Astrocyte of the hippocampus (primary cell): ENCODE results near the gene ERCC2.
A peak's percentile ranks its signal among the peaks of the same experiment; 100 is the strongest.
"Not testable (repeated sequence)": the region's sequence is repeated elsewhere in the genome, so short reads cannot be mapped to it uniquely, and the experiment has no call there.

Experiments used
- DNase-seq: peaks from one replicate; pipeline ENCODE4 v3.0.0; 2011; ENCODE audit warnings: low read depth, low spot score

ERCC2 gene

GRCh38 chr19:45333609-45334303 lies 36.6 kb downstream of the ERCC2 start:
- DNase-seq: no peak

DNA sequence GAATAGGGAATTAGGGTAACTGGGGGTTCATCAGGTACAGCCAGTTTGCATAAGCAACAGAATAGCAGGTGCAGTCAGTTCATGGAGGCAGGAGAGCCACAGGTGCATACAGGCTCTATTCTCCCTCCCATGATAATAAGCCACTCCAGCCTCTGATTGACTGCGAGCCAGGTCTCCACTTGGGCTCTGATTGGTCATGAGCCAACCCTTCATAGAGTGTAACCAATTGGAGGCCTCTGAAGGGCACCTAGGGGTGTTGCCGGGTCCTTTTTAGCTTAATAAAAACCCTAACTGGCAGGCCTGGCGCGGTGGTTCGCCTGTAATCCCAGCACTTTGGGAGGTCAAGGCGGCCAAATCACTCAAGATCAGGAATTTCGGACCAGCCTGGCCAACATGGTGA lies 39.0 kb downstream of the ERCC2 start:
- DNase-seq: no peak

DNA sequence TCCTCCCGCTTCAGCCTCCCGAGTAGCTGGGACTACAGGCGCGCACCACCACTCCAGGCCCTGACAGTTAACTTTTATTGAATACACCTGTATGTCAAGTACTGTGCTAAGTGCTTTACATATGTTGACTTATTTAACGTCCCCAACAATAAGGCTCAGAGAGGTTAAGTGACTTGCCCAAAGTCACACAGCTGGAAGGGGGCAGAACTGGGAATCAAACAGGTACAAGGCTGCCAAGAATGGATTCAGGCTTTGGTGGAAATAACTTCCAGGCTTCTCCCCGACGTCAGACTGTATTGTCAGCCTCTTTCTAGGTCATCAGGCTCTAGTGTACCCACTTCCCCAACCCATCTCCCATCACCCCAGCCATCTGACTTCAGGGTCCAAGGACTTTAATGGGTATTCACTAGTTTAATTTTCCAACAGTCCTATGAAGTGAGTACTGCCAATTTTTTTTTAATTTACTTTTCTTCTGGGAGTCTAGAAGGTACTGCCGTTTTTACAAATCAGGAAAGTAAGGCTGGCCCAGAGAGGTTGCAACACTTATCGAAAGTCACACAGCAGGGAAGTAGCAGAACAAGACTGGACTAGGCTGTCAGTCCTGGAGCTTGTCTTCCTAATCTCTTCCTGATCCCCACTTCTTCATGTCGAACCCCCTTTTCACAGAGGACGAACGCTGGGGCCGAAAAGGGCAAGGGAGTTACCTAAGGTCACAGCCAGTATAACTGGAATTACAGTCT lies 42.8 kb downstream of the ERCC2 start:
- DNase-seq: no peak

DNA sequence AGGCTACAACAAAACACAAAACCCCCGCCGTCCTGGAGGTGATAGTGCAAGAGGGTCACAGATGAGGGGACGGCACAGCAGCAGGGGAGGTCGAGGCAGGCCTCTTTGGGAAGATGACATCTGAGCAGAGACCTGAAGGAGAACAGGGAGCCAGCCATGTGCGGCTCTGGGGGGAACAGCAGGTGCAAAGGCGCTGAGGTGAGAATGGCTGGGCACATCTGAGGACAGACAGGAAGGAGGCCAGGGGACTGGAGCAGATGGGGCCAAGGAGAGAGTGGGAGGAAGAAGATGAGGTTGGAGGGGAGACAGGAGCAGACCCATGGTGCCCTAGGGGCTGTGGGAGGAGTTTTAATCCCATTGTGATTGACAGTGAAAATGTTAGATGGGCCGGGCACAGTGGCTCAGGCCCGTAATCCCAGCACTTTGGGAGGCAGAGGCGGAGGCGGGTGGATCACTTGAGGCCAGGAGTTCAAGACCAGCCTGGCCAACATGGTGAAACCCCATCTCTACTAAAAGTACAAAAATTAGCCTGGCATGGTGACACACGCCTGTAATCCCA lies 45.9 kb downstream of the ERCC2 start:
- DNase-seq: no peak

DNA sequence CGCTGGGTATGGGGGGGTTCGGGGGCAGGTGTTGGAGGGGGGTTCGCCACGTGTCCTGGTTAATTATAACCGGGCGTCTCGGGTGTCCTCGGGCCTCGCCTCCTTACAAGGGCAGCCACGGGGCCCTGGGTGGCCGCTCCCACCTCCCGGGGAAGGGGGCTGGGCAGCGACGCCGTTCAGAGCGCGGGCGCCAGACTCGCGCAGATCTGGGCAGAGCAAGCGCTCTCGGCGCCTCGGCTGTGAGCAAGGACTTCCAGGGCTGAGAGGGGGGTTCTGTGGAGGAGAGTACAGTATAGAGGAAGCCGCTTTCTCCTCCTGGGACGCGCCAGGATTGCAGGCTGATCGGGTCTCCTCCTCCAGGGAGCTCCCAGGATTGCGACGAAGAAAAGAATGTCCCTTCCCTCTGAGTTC lies 46.7 kb downstream of the ERCC2 start:
- DNase-seq: peak; percentile 41

- DNase-seq: no peak
These were observed 47.6 kb downstream of the ERCC2 start, which contains the start of gene CKM for GRCh38 chr19:45322744-45323281. TSS of gene CKM (minus strand) at chr19:45322875. CDS start at chr19:45319713, 3,162 bp downstream.

GRCh38 chr19:45322311-45322710 lies 48.1 kb downstream of the ERCC2 start:
- DNase-seq: no peak

DNA sequence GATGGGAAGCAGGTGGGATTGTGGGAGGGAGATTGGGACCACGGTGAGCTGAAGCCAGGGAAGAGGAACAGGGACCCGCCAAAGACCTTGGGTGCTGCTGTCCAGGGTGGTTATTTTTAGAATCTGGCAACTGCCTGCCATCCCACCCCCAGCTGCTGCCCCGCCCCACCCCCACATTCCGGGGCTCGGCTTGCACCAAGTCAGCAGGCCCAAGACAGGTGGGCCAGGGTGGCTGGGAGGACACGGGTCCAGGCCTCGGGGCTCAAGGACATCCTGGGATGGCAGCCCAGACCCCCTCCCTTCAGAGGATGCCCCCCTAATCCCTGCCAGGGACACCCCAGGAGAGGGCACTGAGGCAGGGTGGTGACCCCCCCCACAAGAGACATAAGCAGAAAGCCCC lies 48.5 kb downstream of the ERCC2 start:
- DNase-seq: no peak

GRCh38 chr19:45320997-45321775 lies 49.2 kb downstream of the ERCC2 start:
- no peak for DNase-seq

GRCh38 chr19:45315304-45315703 lies 55.1 kb downstream of the ERCC2 start:
- no peak for DNase-seq

DNA sequence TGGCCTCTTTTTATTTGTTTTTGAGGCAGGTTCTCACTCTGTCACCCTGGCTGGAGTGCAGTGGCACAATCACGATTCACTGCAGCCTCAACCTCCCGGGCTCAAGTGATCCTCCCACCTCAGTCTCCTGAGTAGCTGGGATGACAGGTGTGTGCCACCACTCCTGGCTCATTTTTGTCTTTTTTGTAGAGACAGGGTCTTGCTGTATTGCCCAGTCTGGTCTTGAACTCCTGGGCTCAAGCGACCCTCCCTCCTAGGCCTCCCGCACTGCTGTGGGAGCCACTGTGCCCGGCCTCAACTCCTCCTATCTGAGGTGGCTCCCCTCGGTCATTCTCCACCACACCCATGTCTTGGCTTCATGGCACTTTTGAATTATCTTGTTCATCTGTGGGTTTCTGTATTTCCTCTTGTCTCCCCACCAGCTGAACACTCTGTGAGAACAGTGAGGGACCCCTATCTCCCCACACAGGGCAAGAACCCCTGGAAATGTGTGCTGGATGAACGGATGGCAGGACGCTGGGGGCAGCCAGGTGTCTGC lies 55.6 kb downstream of the ERCC2 start:
- DNase-seq: no peak

GRCh38 chr19:45312285-45312684 lies 58.1 kb downstream of the ERCC2 start:
- DNase-seq: not testable (repeated sequence)

GRCh38 chr19:45311621-45312020 lies 58.8 kb downstream of the ERCC2 start:
- no peak for DNase-seq

GRCh38 chr19:45309322-45309721 lies 61.1 kb downstream of the ERCC2 start:
- not testable (repeated sequence) for DNase-seq

- no peak for DNase-seq
These were observed 63.0 kb downstream of the ERCC2 start for GRCh38 chr19:45307361-45307760.

GRCh38 chr19:45306518-45307027 lies 63.8 kb downstream of the ERCC2 start:
- no peak for DNase-seq

DNA sequence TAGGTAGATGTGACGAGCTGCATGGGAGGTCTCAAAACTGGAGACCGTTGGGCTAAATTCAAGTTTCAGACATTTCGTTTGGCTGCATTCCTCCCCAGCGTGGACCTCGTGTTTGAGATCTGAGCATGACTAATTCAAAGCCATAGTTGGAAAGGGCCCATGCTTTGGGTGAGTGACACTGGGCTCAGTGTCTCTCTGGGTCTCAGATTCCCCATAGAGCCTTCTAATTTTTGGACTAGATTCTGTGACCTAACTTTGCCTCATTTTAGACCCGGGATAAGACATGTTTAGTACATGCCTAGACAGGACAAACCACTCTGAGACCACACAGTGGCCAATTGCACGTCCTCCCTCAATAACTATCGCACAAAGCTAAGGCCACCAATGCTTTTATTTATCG lies 64.3 kb downstream of the ERCC2 start:
- no peak for DNase-seq

DNA sequence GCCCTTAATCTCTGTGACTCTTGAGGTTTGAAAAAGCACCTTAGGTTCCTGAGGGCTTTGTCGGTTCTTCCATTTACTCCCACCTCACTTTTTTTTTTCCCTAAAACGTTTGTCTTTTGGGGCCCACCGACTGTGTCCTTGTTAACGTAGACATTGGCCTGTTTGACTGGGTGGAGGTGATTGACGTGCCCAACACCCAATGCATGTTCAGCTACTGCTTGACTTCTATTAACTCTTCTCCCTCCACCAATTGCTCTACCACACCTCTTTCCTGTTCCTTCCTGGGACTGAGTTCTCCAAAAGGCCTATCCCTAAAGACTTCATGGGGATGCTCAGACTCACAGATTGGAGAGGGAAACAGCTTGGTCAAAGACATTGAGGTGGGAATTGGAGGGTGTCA lies 65.0 kb downstream of the ERCC2 start:
- DNase-seq: no peak

DNA sequence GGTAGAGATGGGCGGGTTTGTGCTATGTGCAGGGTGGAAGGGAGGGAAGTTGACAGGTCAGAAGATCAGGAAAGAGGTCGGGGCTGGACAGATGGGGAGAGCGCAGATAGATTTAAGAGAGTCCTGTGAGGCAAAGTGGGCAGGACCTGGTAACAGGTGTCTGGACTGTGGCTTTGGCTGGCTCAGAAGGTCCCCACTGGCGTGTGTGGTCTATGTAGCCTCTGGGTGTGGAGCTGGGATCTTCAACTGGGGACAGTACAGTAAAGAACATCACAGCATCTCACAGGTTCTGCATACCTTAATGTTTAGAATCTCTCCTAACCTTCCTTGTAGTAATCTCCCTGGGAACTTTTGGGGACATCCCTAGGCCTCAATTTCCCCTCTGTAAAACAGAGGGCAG lies 65.4 kb downstream of the ERCC2 start:
- no peak for DNase-seq

DNA sequence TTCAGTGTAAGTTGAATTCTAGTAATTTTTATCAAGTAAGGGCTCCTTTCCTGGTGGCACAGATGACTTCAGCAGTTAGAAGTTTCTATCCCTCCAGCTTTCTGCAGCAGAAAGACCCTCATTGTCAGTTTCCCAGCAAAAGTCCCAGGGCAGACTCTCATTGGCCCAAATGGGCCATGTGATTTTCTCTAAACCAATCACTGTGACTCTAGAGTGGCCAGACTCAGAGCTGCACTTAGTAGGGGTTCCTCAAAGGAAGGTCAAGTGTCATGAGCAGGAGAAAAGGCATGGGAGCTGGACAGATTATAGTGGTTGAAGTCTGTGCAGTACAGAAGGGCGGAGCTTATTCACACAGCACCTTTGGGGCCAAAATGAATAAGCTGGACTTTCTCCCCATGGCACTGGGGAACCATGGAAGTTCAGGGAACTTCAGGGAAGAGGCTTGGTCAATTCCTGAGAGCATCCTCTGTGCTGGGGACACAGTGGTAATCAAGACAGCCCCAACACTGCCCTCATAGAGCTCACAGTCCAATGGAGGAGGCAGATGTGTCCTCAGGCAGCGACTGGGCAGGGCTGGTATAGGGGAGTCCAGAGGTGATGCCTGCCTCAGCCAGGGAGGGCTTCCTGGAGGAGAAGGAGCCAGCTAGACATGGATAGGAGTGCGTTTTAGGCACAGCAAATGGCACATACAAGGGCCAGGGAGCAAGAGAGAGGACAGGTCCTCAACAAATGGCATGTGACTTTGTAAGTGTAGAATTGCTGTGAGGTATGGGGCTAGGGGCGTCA lies 66.0 kb downstream of the ERCC2 start:
- DNase-seq: no peak
